Neural cell (in vitro differentiated cells): ENCODE measurements around the gene SLCO3A1. TPM values are rescaled to one million over a fixed set of nuclear protein-coding genes. Genes with fewer than 3 reads are reported as not detected.

Experiments used
- H2AFZ ChIP-seq: fragments of 200-600, 300-800 bp; sonication (generic), shearing (Covaris generic); 2 replicates; pipeline ENCODE4 v1.6.0; 2014; ENCODE audit warnings: low read depth, mild to moderate bottlenecking, antibody characterized with exemption, low read length, moderate library complexity
- H3F3A ChIP-seq: fragments of 200-600 bp; shearing (Covaris generic); 2 replicates; pipeline ENCODE4 v1.6.1; 2016; ENCODE audit warnings: mild to moderate bottlenecking, moderate library complexity, mixed read lengths, antibody characterized with exemption, low read length; ENCODE audit not compliant: insufficient read depth, poor library complexity, severe bottlenecking
- H3K27ac ChIP-seq: fragments of 200-600, 300-800 bp; sonication (generic), shearing (Covaris generic); 2 replicates; pipeline ENCODE4 v1.5.1; 2014; ENCODE audit warnings: mild to moderate bottlenecking, low read length, moderate library complexity
- H3K27me3 ChIP-seq: fragments of 300-800, 200-600 bp; sonication (generic), shearing (Covaris generic); 2 replicates; pipeline ENCODE4 v1.6.0; 2014; ENCODE audit warnings: mild to moderate bottlenecking, low read depth, low read length, moderate library complexity; ENCODE audit not compliant: insufficient read depth
- H3K36me3 ChIP-seq: fragments of 300-800, 200-600 bp; sonication (generic), shearing (Covaris generic); 2 replicates; pipeline ENCODE4 v1.5.1; 2014; ENCODE audit warnings: mild to moderate bottlenecking, antibody characterized with exemption, low read length, moderate library complexity; ENCODE audit not compliant: insufficient read depth
- H3K4me2 ChIP-seq: fragments of 300-800, 200-600 bp; sonication (generic), shearing (Covaris generic); 2 replicates; pipeline ENCODE4 v1.6.0; 2014; ENCODE audit warnings: mild to moderate bottlenecking, low read length
- H3K4me3 ChIP-seq: fragments of 300-800, 200-600 bp; sonication (generic), shearing (Covaris generic); 2 replicates; pipeline ENCODE4 v1.5.1; 2014; ENCODE audit warnings: mild to moderate bottlenecking, low read length, moderate library complexity
- H3K79me2 ChIP-seq: fragments of 200-600 bp; shearing (Covaris generic); replicated peaks from 2 replicates; pipeline ENCODE4 v1.6.0; 2014; ENCODE audit warnings: mild to moderate bottlenecking, low read length, moderate library complexity; ENCODE audit not compliant: insufficient read depth
- H3K9ac ChIP-seq: fragments of 300-800, 200-600 bp; sonication (generic), shearing (Covaris generic); 2 replicates; pipeline ENCODE4 v1.6.1; 2016; ENCODE audit warnings: mild to moderate bottlenecking, low read length, mixed read lengths
- H3K9me2 ChIP-seq: fragments of 200-600 bp; shearing (Covaris generic); 2 replicates; pipeline ENCODE4 v1.6.1; 2016; ENCODE audit warnings: mild to moderate bottlenecking, low read length, mixed read lengths; ENCODE audit not compliant: insufficient read depth
- H3K9me3 ChIP-seq: fragments of 200-600, 300-800 bp; sonication (generic), shearing (Covaris generic); 2 replicates; pipeline ENCODE4 v1.6.1; 2016; ENCODE audit warnings: mild to moderate bottlenecking, mixed run types, low read length, moderate library complexity, mixed read lengths
- H4K20me1 ChIP-seq: fragments of 200-600 bp; shearing (Covaris generic); 2 replicates; pipeline ENCODE4 v1.6.1; 2016; ENCODE audit warnings: mild to moderate bottlenecking, mixed run types; ENCODE audit not compliant: insufficient read depth
- CTCF ChIP-seq: fragments of 450-650 bp; IDR thresholded peaks from 2 replicates; pipeline ENCODE4 v1.5.1; 2014; ENCODE audit warnings: antibody characterized with exemption, mild to moderate bottlenecking, moderate library complexity; ENCODE audit not compliant: poor library complexity, severe bottlenecking
- EP300 ChIP-seq: fragments of 450-650 bp; conservative IDR thresholded peaks from 2 replicates; pipeline ENCODE4 v1.6.1; 2014; ENCODE audit warnings: antibody characterized with exemption, mild to moderate bottlenecking, moderate library complexity; ENCODE audit not compliant: poor library complexity, severe bottlenecking
- EZH2 ChIP-seq: fragments of 200-600, 300-800 bp; shearing (Covaris generic), sonication (generic); IDR thresholded peaks from 2 replicates; pipeline ENCODE4 v1.6.1; 2014; ENCODE audit warnings: antibody characterized with exemption, low read length, borderline replicate concordance, mild to moderate bottlenecking; ENCODE audit not compliant: insufficient read depth, poor library complexity, severe bottlenecking
- MXI1 ChIP-seq: fragments of 450-650 bp; conservative IDR thresholded peaks from 2 replicates; pipeline ENCODE4 v1.6.1; 2014; ENCODE audit warnings: antibody characterized with exemption, mild to moderate bottlenecking; ENCODE audit not compliant: poor library complexity, severe bottlenecking
- POLR2AphosphoS5 ChIP-seq: IDR thresholded peaks from 2 replicates; pipeline ENCODE4 v1.6.1; 2012
- RAD21 ChIP-seq: fragments of 450-650 bp; conservative IDR thresholded peaks from 2 replicates; pipeline ENCODE4 v1.6.1; 2014; ENCODE audit warnings: antibody characterized with exemption, mild to moderate bottlenecking, moderate library complexity
- REST ChIP-seq: IDR thresholded peaks from 2 replicates; pipeline ENCODE4 v1.6.1; 2012; ENCODE audit warnings: borderline replicate concordance
- SMC3 ChIP-seq: fragments of 450-650 bp; conservative IDR thresholded peaks from 2 replicates; pipeline ENCODE4 v1.6.1; 2014; ENCODE audit warnings: antibody characterized with exemption, mild to moderate bottlenecking, moderate library complexity; ENCODE audit not compliant: poor library complexity
- TAF1 ChIP-seq: IDR thresholded peaks from 2 replicates; pipeline ENCODE4 v1.6.1; 2012; ENCODE audit warnings: low read depth
- polyA plus RNA-seq: library from polyadenylated mRNA; depleted of rRNA; stranded (reverse); fragments of >200 nt; gene quantifications from 2 replicates; pipeline ENCODE4 v1.2.3, GENCODE V29; 2014

SLCO3A1 gene
- polyA plus RNA-seq, 1 donor from 2014 or later = 14.2 TPM

- no peaks in the 10 kb centered on the region for H3K9me2 ChIP-seq
- no peak overlapping the region for H2AFZ ChIP-seq
- no peak overlapping the region for H3K4me2 ChIP-seq
- H3F3A ChIP-seq = no peaks in the 10 kb centered on the region
- no peak for TF ChIP-seq EP300
- TF ChIP-seq RAD21 = peak; percentile 29
- no peak for TF ChIP-seq MXI1
- TF ChIP-seq TAF1 = no peak
- TF ChIP-seq REST = no peak
- TF ChIP-seq CTCF = peak; percentile 38
- TF ChIP-seq EZH2 = no peak
- TF ChIP-seq SMC3 = peak; percentile 42
- no peak overlapping the region for H3K4me3 ChIP-seq
- no peaks in the 10 kb centered on the region for H3K27me3 ChIP-seq
- H3K27ac ChIP-seq = no peak overlapping the region
- no peaks in the 10 kb centered on the region for H3K36me3 ChIP-seq
- H3K9me3 ChIP-seq = no peaks in the 10 kb centered on the region
- H4K20me1 ChIP-seq = no peaks in the 10 kb centered on the region
- H3K79me2 ChIP-seq = peaks cover 6% of the 10 kb centered on the region
- H3K9ac ChIP-seq = no peak overlapping the region
Observed at GRCh38 chr15:91849749-91850161, 3.8 kb upstream of the SLCO3A1 start.

- Histone ChIP-seq H2AFZ (peak overlapping the region; percentile 76), H3K9me2 (no peaks in the 10 kb centered on the region), H3K36me3 (no peaks in the 10 kb centered on the region), H3K27me3 (no peaks in the 10 kb centered on the region), H3K79me2 (peaks cover 38% of the 10 kb centered on the region), H4K20me1 (no peaks in the 10 kb centered on the region), H3K27ac (peak overlapping the region; percentile 79), H3K9ac (peak overlapping the region; percentile 86), H3K4me3 (peak overlapping the region; percentile 75), H3K9me3 (no peaks in the 10 kb centered on the region), H3K4me2 (peak overlapping the region; percentile 81), H3F3A (no peaks in the 10 kb centered on the region)
- TF ChIP-seq MXI1 (peak; percentile 35), REST (peak; percentile 21), EP300 (peak; percentile 50), EZH2 (no peak), SMC3 (peak; percentile 65), TAF1 (no peak), RAD21 (peak; percentile 60), POLR2AphosphoS5 (no peak), CTCF (peak; percentile 94)
Observed at GRCh38 chr15:91852741-91853510, 582 bp upstream of the SLCO3A1 start.
